ENCODE data around the gene UBAP2L.
A peak's percentile ranks its signal among the peaks of the same experiment; 100 is the strongest.
"Not testable (repeated sequence)": the region's sequence is repeated elsewhere in the genome, so short reads cannot be mapped to it uniquely, and the experiment has no call there.

The UBAP2L gene

DNA sequence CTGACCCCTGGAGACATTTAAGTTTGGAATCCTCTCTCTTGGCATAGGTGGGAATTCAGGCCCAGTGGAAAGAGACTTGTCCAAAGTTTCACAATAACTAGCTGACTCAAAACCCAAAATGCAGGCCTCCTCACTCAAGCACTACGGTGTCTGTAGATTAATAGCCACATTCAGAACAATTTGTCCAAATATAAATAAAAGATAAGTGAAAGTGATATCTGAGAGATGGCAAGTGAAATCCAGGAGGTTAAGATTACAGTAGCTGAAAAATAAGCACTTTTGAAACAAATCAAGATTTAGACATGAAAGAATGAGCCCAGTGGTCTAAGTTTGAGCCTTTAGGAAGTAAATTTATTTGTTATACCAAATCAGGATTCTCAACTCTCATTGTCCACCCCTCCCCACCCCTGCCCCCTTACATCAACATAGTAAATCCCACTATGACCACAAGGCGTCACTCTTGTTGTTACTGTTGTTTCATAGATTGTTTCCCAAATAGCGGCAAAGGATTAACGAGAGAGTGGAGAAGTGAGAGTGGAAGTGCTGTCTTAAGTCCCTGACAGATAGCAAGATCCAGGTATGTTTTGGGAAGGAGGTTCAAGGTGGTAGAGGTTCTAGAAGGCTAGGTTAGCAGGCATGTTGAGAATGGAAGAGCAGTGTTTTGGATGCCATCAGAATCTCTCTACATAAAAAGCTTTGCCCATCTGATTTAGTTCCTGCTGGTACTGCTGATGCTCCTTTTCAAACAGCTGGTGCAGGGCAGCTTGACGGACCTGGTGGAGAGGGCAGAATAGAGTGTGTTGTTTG lies 21.8 kb upstream of the UBAP2L start:
- peak in 1 of 2 donors; percentile 59 for DNase-seq

DNA sequence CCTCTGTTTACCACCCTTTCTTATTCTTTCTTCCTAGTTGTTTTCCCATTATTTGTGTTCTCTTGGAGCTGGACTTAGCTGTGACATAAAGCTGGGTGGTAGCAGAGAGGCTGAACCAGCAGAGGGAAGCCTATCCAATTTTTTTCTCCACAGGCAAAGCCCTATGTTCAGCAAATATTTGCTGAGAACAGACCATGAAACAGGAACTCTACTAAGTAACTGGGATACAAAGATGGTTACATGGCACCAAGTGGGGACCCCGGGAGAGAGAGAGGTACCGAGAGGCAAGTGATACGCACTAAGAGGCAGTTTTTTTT lies 21.2 kb upstream of the UBAP2L start:
- DNase-seq = no peak

DNA sequence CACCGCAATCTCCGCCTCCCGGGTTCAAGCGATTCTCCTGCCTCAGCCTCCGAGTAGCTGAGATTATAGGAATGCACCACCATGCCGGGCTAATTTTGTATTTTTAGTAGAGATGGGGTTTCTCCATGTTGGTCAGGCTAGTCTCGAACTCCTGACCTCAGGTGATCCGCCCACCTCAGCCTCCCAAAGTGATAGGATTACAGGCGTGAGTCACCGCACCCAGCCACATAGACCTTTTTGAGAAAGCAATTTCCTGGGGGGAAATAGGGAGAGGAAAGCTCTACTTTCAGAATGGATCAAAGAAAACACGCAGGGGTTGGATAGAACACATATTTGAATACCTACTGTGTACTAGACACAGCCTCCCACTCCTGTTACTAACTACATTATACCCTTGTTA lies 15.0 kb upstream of the UBAP2L start:
- not testable (repeated sequence) for DNase-seq

- no peak for DNase-seq
Observed at GRCh38 chr1:154206196-154206595, 14.6 kb upstream of the UBAP2L start, which contains the start of gene CFAP141. Gene CFAP141 (minus strand): TSS chr1:154206333. CDS start chr1:154206307, 26 bp downstream.

- DNase-seq = no peak
Observed at GRCh38 chr1:154207262-154207661, 13.5 kb upstream of the UBAP2L start.

DNA sequence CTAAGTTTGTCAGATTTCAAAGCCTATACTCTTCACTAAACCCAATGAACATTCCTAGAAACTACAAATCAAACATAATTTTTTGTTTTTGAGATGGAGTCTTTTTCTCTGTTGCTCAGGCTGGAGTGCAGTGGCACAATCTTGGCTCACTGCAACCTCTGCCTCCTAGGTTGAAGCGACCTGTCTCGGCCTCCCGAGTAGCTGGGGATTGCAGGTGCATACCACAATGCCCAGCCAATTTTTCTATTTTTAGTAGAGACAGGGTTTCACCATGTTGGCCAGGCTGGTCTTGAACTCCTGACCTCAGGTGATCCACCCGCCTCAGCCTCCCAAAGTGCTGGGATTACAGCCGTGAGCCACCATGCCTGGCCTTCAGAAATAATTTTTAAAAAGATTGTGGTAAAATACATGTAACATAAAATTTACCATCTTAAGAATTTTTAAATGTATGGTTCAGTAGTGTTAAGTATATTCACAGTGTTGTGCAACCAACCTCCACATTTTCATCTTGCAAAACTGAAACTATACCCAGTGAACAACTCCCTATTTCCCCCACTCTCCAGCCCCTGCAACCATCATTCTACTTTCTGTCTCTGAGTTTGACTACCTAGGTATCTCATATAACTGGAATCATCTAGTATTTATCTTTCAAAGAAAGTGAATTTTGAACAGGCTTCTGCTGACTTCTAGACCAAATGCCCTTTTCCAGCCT lies 11.9 kb upstream of the UBAP2L start:
- no peak for DNase-seq

- DNase-seq = no peak
Observed at GRCh38 chr1:154212083-154212482, 8.7 kb upstream of the UBAP2L start.

GRCh38 chr1:154213274-154213673 lies 7.5 kb upstream of the UBAP2L start:
- DNase-seq = no peak

GRCh38 chr1:154218545-154218944 lies 2.2 kb upstream of the UBAP2L start:
- no peak for DNase-seq

DNA sequence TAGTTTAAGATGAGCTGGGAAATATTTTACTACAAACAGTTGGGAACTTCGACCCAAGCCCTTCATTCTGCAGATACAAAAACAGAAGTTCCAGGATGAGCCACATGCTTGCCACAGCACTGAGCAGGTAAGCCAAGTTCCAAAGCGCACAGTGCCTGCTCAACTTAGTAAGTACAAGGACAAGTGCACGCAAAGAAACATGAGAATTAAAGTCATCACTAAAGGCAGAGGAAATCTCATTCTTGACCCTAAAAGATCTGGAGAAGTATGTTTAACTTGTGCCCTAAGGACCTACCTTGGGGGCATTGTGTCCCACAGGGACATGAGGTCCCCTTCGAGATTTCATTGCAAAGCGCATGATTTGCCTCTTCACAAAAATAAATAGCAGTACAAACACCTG lies 1.2 kb upstream of the UBAP2L start:
- DNase-seq = no peak

DNA sequence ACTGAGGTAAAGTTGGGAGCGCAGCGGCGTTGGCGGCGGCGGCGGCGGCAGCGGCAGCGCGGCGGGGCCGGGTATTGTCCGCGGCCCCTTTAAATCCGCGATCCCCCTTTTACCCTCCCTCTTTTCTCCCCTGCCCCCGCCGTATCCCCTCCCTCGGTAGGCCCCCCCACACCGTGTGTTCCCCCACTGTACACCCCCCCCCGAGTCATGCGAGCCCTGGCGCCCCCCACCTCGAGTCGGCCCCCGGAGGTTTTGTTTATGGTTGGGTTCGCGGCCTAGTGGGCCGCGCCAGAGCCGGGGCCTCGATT lies 169 bp downstream of the UBAP2L start:
- no peak for DNase-seq

DNA sequence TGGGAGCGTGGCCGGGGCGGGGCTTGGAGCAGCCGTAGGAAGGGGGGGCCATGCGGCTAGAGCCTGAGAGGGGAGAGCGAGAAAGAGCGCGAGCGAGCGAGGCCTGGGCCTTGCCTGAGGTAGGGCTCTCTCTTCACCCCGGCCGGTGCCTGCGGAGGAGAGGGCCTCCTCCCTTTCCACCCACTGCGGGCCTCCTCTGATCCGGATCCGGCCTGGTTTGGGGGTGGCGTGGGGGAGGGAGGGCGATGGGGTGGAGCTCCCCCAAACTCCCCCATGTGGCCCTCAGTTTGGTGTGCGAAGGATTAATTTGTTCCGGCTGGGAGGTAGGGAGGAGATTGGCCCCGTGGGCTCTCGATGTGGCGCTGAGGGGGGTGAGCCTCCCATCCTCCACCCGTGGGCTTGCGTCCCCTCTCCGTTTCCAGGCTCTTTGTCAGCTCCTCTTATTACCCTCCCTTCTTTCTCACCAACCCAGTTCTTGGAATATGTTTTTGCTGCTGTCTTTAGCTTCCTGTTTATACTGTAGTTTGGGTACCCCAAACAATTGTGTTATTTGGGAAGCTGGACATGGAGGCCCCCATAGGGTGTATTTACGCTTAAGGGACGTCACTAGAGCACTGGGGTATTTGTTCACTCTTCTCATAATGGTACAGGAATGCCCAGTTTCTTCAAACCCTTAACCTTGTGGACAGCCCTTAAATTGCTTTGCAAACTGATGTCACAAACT lies 685 bp downstream of the UBAP2L start:
- peak; percentile 61 for DNase-seq

DNA sequence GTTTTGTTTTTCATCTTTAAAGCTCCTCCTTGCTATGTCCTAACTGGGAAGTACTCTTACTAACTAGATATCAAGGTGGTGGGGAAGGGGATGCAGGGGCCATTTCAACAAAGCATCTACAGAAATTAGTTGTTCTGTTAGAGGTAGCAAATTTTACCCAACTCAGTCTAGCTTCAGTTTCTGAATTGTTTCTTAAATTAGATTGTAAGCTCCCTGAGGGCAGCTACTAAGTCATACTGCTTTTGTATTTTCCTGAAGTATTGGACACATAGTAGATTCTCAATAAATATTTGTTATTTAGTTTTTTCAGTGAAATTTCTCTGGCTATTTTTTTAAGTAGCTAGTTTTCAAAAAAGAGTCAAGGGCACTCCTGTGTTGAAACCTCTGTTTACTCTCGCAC lies 1.8 kb downstream of the UBAP2L start:
- no peak for DNase-seq

- no peak for DNase-seq
Observed at GRCh38 chr1:154222918-154223317, 2.2 kb downstream of the UBAP2L start.

DNA sequence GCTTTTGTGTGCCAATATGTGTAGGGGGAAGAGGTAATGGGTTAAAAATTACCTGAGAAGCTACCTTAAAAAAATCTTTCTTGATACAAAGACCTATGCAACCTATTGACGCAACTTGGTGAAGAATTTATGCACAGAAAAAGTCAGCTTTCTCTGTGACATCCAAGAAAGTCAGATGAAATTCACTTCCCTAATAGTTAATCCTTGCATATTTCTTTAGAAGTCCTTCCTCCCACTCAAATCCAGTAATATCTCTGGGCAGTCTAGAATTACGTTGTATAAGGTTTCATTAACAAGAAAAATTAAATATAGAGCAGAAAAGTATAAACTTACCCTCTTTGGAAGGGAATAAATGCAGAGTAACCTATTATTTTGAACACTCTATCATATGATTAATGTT lies 2.9 kb downstream of the UBAP2L start:
- no peak for DNase-seq

DNA sequence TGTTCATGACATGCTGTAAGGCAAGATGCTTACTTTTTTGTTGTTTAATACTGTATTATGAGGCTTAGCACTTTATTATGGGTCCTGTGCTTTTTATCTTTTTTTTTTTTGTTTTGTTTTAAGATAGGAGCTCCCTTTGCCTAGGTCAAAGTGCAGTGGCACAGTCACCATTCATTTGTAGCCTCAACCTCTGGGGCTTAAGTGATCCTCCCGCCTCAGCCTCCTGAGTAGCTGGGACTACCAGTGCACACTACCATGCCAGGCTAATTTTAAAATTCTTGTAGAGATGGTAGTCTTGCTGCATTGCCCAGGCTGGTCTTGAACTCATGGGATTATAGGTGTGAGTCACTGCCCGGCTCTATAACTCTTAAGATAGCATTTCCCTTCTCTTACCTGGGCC lies 4.6 kb downstream of the UBAP2L start:
- no peak for DNase-seq

GRCh38 chr1:154231112-154231511 lies 10.4 kb downstream of the UBAP2L start:
- not testable (repeated sequence) for DNase-seq

DNA sequence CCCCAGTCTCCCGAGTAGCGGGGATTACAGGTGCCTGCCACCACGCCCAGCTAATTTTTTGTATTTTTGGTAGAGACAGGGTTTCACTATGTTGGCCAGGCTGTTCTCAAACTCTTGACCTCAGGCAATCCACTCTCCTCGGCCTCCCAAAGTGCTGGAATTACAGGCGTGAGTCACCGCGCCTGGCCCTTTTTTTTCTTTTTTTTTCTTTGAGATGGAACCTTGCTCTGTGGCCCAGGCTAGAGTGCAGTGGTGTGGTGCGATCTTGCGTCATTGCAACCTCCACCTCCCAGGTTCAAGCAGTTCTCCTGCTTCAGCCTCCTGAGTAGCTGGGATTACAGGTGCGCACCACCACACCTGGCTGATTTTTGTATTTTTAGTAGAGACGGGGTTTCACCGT lies 12.4 kb downstream of the UBAP2L start:
- not testable (repeated sequence) for DNase-seq

DNA sequence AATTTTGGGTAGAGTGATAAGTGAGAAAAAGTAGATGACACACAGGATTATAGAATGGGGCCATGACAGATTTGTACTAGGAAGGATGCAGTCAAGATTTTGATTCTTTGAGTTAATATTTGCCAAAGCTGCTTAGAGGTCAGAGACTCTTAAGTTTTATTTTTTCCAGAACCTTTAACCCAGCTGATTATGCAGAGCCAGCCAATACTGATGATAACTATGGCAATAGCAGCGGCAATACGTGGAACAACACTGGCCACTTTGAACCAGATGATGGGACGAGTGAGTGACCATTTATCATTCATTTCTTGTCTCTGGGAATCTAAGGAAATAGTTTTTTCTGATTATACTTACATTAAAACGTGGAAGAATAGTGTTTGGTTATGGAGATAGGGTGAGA lies 16.1 kb downstream of the UBAP2L start:
- DNase-seq = no peak

DNA sequence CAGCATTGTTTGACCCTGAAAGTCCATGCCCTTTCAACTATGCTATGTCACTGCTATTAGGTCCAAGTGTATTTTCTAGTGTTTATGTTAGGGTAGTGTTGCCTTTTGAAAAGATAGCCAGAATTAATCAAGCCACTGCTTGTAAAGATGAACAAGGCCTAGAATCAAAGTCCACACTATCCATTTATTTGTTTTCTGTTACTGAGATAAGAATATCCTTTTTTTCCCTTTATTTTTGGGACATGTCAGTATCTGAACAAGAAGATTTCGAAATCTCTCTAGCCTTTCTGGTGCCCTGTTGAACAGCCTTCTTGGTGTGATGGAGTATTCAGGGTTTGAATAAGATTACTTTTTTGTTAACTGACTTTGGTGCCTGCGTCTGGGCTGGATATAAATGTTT lies 16.7 kb downstream of the UBAP2L start:
- DNase-seq = no peak

DNA sequence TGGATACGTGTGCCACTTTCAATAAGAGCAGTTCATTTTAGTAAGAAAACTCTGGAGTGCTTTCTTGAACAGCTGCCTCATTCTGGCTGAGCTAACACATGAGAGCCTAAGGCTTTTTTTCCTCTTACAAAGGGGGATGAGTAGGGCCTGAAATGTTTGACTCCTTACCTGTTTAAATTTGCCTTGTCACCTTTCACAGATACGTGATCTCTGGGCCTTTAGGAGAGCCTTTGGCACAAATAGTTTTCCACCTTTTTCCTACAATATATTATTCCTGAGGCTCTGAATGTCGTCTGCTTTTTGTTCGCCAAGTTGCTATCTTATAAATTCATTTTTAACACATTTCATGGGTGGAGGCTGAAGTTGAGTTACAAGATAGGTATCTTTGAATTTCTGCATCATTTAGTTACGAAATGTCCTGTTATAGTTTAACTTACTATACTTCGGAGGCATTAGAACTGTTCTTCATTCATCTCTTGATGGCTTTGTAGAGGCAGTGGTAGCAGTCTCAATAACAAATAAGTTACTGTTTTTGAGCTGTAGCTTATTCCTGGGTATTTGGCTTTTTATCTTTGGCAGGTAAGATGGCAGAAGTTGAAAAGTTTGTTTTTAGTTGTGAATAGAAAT lies 17.2 kb downstream of the UBAP2L start:
- no peak for DNase-seq

- DNase-seq = no peak
Observed at GRCh38 chr1:154239491-154239890, 18.7 kb downstream of the UBAP2L start.

GRCh38 chr1:154240294-154240833 lies 19.6 kb downstream of the UBAP2L start:
- no peak for DNase-seq
